ENCODE results near the gene LECT2. TPM values are rescaled to one million over a fixed set of nuclear protein-coding genes. Genes with fewer than 3 reads are reported as not detected.

LECT2 gene
- total RNA-seq, result not detected

DNA sequence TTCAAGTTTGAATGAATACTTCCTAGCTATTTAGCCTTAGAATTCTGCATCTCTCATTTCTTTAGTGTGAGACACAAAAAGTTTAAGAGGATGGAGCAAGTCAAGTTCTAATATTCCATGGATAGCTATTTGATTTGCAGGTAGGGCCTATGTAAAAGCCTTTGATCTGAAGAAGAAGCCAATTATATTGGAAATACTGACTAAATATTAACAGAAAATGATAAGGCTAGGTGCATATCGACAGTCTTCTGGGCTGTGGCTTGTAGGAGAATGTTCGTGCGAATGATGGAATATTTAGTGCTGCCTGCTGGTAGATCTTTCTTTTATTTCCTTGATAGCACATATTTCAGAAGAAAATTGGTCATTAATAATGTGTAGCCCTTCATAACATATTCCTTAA, at the start of gene LECT2:
Gene LECT2 (minus strand): TSS at position 85 of the 400 bp plus-strand sequence. CDS start 150 bp downstream, outside the sequence.

Other genes with a start within 250 kb of the LECT2 start
- gene SLC25A48, start 120.3 kb downstream of the LECT2 start, total RNA-seq, result 7.8 TPM
- not detected for gene IL9, start 59.1 kb downstream of the LECT2 start, total RNA-seq
- 10.4 TPM for gene TGFBI, start 74.0 kb upstream of the LECT2 start, total RNA-seq
- 50.3 TPM for gene SMAD5, start 177.9 kb upstream of the LECT2 start, total RNA-seq
- 1.4 TPM for gene SMIM32, start 238.2 kb upstream of the LECT2 start, total RNA-seq